HG03097 (cell line): ENCODE results near the gene ALOXE3.
A peak's percentile ranks its signal among the peaks of the same experiment; 100 is the strongest.

Experiments used
- ATAC-seq: cut with Tn5 transposase; IDR thresholded peaks from one replicate; pipeline ENCODE4 v1.9.1; 2021; ENCODE audit not compliant: unreplicated experiment, low FRiP score

Gene ALOXE3

DNA sequence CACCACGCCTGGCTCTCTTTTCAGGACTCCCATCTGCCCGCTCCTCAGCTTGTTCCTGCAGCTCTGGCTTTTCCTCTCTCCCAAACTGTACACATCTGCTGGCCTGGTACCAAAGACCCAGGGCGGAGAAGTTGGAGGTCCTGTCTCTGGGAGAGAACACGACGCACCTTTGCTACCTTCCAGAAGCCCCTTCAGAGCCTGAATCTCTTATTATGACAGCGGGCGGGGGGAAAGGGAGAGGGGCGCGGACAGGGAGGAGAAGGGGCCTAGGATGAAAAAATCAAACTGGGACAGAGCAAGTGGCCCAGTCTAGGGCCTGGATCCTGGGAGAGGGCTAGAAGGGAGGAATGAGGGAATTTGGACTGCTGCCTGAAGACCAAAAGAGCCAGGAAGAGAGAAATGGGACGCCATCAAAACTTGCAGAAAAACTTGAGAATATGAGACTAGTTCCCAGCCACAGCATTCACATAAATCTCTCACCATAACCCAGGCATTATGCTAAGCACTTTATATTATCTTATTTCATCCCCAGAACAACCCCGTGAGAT, 36.4 kb upstream of the ALOXE3 start:
- no peak for ATAC-seq

DNA sequence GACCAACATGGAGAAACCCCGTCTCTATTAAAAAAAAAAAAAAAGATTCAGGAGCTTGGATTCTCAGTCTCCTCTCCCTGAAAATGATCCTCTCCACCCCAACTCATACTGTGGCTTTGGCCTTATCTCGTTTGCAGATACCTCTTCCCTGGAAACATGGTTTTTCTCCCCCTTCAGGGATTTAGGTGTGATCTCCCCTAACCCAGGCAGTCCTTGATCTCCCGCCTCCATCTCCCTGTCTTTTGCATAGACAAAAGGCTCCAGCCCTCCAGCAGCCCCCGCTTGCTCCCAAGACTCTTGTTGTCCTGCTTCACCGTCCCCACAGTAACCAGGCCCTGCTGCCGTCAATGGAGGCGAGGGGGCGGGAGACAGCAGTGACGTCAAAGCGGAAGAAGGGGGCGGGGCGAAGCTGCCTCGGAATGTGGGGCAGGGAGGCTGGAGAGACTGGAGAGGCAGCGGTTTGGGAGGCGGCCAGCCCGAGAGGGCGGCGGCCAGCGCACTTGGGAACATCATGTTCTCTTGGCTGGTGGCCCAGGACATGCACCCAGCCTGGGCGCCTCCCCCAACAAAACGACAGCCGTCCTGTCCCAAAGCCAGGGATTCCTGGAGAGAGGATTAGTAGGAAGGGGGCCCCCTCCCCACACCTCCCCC, 35.8 kb upstream of the ALOXE3 start:
- ATAC-seq, result no peak

DNA sequence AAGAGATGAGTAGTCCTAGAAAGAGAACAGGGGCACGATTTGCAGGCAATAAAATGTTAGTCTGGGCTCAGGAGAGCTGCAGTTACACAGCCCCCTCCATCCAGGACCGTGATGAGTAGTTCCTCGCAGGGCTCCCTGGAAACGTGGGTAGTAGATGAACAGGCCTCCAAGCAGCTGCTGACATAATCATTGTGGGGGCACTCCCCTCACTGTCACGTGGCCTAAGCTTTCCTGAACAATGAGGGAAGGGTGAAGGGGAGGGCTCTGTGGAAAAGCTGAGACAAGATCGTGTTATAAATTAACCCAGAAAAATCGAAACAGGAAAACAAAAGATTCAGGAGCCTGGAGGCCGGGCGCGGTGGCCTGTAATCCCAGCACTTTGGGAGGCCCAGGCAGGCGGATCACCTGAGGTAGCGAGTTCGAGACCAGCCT, 35.2 kb upstream of the ALOXE3 start:
- ATAC-seq, result no peak

DNA sequence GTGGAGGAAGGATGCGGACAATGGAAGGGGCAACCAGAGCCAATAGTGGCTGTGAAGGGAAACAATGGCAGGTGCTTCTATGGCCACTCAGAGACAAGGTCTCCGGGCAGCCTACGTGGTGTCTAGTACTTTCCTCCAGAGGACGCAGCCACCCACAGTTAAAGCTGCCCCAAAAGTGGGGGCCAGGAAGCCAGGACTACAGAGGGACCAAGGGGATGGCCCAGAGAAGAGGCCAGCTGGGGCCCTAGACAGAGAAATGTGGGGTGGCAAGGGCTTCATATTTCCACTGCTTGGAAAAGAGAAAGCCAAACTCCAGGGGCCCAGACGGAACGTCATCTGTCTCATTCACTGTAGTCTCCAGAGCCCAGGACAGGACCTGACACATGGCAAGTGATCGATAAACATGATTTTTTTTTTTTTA, 34.7 kb upstream of the ALOXE3 start:
- ATAC-seq, result no peak

GRCh38 chr17:8152112-8152775, 33.9 kb upstream of the ALOXE3 start, which contains the start of gene PER1:
TSS of gene PER1 (minus strand) at chr17:8152404. CDS start at chr17:8150706, 1,698 bp downstream.
- peak; percentile 18 for ATAC-seq

DNA sequence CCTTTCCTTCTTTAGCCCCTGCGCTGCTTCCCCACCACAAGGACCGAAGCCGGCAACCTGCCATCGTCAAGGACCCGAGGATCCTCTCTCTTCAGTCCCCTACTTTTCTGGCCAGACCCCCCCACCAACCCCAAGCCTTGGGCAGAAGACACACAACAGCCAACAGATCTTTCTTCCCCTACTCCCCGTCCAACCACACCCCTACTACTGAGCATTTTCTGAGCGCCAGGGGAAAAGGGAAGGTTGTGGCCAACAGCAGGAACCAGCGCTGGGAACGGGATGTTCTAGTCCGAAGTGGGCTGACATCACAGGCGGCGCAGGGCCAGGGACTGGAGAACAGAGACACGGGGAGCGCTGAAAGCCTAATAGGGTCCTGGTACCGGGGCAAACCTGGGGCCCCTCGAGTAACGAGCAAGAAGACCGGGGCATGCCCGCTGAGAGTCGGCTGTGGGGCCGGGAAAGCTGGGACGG, 33.4 kb upstream of the ALOXE3 start:
- no peak for ATAC-seq

- no peak for ATAC-seq
Observed at GRCh38 chr17:8151120-8151640, 32.9 kb upstream of the ALOXE3 start.

GRCh38 chr17:8150194-8151119, 32.1 kb upstream of the ALOXE3 start:
- ATAC-seq, result no peak

DNA sequence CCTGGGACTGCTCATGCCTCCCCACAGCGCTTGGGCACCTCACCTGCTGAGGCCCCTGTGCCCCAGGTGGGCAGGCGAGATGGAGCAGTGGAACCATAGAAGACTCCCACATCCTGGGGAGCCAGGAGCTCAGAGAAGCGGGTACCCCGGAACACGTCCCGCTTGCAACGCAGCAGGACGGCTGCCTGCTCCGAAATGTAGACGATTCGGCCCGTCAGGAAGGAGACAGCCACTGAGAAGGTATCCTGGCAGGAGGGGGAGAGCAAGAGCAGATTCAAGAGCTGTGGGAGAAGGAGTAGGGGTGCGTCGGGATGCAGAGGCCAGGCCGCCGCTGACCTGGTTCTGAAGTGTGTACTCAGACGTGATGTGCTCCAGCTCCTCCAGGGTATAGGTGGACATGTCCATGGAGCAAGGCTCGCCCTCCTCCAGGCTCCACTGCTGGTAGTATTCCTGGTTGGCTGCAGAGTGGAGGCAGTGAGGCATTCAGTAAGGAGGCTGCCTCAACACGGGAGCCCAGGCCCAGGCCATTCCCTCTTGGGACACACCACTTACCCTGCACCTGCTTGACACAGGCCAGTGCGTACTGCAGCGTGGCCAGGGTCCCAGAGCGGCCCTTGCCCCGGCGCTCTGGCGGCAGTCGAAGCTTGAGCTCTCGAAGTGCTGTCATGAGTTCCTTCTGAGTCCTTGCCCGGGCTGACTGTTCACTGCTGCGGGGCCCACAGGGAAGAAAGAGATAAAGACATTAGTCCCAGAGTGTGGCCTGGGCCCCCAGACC, 31.3 kb upstream of the ALOXE3 start:
- ATAC-seq, result no peak

DNA sequence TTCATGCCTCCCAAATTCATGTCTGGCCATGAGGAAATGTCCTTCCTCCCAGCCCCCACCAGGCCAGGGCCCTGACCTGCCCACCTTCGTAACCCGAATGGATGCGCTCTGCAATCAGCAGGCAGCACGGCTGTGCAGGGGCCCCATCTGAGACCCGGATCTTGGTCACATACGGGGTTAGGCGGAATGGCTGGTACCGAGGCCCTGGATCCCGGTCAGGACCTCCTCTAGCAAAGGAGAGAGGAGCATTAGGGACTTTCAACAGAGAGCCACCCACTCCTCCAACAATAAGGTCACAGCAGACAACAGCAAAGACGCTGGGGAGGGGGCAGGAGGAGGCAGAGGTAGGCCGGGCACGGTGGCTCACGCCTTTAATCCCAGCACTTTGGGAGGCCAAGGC, 30.2 kb upstream of the ALOXE3 start:
- no peak for ATAC-seq

DNA sequence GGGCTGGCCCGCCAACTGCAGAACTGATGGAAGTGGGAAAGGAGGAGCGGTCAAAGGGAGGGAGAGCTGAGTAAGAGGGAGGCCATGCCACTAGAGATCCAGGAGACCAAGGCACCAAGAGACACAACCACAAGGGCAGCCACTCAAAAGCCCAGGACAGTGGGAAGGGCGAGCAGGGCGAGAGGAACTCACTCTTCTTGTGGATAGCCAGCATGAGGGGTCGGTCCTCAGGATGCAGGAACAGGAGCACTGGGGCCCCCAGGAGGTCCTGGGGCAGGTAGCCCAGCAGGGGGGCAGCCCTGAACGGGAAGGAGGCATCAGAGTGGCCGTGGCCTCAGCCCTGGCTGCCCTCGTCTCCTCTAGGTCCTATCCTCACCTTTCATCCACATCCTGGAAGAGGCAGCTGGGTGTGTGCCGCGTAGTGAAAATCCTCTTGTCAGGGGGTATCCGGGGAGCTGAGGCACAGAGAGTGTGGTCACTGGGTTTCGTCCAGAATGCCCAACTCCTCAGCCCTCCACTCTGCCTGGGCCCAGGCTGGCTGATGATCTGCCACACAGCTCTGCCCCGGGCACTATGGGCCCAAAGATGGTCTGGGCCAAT, 29.6 kb upstream of the ALOXE3 start:
- no peak for ATAC-seq

GRCh38 chr17:8147141-8147804, 29.0 kb upstream of the ALOXE3 start:
- no peak for ATAC-seq

DNA sequence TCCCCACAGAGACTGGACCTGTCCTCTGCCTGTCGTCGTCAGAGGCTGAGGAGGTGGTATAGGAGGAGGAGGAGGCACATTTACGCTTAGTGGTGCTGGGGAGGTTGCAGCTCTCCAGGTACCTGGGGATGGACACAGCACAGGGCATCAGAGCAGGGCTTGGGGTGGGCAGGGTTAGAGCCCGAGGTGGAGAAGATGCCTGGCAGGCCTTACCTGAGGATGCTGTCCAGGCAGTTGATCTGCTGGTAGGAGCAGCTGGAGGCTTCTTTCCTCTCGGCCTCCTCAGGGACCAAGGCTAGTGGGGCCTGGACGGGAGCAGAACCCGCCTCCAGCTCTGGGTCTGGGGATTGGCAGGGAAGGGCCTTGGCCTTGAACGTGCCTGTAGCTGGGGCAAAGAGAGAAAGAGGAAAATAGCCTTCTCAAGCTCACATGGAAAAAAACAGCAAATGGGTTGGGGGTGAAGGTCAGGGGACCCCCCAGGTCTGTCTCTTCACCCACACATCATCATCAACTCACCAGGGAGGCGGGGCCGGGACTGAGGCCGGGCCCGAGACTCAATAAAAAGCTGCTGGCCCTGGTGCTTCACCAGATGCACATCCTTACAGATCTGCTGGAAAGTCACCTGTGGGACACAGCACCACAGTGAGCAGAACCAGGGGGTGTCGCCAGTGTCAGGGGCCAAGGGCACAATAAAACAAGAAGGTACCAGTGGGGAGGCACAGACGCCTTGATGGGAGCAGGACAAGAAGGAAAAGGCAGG, 28.2 kb upstream of the ALOXE3 start:
- no peak for ATAC-seq

DNA sequence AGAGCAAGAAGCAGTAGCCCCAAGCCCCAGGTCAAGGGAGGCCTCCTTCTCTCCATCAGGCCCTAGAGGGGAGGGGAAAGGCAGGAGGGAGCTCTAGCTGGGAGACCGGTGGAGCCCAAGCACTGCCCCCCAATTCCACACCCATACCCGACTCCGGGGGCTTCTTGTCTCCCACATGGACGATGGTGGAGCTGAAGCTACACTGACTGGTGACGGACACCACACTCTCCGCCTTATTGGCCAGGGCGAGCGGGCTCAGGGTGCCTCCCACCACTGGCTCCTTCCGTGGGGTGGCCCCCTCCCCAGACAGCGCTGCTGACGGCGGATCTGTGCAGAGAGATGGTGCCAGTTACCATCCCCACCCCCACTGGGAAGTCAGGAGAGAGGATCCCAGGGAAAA, 27.5 kb upstream of the ALOXE3 start:
- no peak for ATAC-seq

- no peak for ATAC-seq
Observed at GRCh38 chr17:8144401-8145231, 26.3 kb upstream of the ALOXE3 start.

DNA sequence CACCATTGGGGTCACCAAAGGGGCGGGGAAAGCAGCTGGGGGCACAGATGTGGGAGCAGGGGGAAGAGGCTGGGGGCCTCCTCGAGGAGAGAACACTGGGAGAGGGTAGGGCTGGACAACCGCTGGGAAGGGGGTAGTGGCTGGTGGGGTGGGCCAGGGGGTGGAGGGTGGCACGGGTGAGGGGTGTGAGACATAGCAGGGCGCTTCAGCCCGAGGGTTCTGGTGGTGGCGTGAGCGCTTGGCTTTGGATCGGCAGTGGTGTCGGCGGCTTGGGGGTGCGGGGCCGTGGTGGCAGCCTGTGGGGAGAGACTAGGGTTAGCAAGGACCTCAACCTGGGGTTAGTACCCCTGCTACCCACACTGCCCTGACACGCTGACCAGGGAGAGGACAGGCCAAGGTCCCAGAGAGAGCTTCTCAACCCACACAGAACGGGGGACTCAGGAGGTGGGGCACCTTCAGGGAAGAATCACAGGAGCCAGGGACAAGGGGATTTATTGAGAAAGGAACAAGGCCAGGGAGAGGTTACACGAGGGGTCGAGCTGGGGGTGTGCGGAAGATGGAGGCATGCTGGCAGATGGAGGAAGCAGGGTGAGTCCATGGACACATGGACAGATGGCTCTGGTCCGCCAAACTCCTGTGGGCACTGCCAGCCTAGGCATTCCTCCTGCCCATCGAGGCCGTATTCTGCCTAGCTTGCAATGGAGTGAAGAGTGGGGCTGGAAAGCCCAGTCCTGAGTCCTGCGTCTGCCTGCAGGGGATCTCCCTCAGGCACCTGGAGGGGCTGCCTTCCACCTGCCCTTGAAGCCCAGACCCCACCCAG, 25.5 kb upstream of the ALOXE3 start:
- ATAC-seq, result no peak
